Measurements from ENCODE around the gene DNM2. TPM values are rescaled to one million over a fixed set of nuclear protein-coding genes. Genes with fewer than 3 reads are reported as not detected.

Gene DNM2
- total RNA-seq, 1 donor = 102 TPM

- H3K9me3 ChIP-seq (ENCODE audit: low read depth, low read length) = no peaks in the 10 kb centered on the region
- H3K27ac ChIP-seq (ENCODE audit: low read depth, low read length) = peak overlapping the region; percentile 97
- peaks cover 32% of the 10 kb centered on the region for H3K4me1 ChIP-seq (ENCODE audit: insufficient read depth, low read length)
- no peak overlapping the region for H3K4me3 ChIP-seq (ENCODE audit: insufficient read depth, low read length)
- peaks cover 30% of the 10 kb centered on the region for H3K79me2 ChIP-seq (ENCODE audit: insufficient read depth, low read length)
- no peak overlapping the region for H2AFZ ChIP-seq (ENCODE audit: low read length)
- no peak overlapping the region for H3K4me2 ChIP-seq (ENCODE audit: insufficient read depth, low read length)
- no peaks in the 10 kb centered on the region for H3K27me3 ChIP-seq (ENCODE audit: insufficient read depth, low read length)
- peaks cover 53% of the 10 kb centered on the region for H3K36me3 ChIP-seq (ENCODE audit: insufficient read depth, low read length)
- DNase-seq (ENCODE audit: insufficient read length, low spot score, missing footprints) = no peak
- no peak for TF ChIP-seq CTCF (IDR thresholded peaks at IDR 0.05; ENCODE audit: extremely low read depth, low read depth, low read length)
- H4K20me1 ChIP-seq (ENCODE audit: insufficient read depth, low read length) = peaks cover 10% of the 10 kb centered on the region
Observed at GRCh38 chr19:10819124-10820060, 101.5 kb downstream of the DNM2 start.

DNA sequence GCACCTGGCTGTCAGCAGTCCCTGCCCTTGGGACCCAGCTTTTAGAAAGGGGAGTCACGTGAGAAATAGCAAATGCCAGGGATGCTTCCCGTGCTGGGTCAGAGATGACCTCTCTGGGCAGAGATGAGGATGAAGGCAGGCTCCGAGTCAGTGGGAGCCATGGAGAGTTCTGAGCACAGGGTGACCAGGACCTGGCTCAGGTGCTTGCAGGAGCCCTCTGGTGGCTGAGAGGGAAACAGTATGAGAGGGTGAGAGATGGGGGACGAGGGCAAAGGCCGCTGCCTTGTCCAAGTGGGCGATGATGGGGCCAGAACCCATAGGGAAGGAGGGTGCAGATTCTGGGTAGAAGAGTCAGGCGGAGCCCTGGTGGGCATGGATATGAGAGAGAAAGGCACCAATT is 102.3 kb downstream of the DNM2 start:
- Histone ChIP-seq H3K27me3 (ENCODE audit: insufficient read depth, low read length) (no peaks in the 10 kb centered on the region), H3K4me2 (ENCODE audit: insufficient read depth, low read length) (no peak overlapping the region), H3K4me1 (ENCODE audit: insufficient read depth, low read length) (peaks cover 24% of the 10 kb centered on the region), H3K9me3 (ENCODE audit: low read depth, low read length) (no peaks in the 10 kb centered on the region), H4K20me1 (ENCODE audit: insufficient read depth, low read length) (peaks cover 6% of the 10 kb centered on the region), H2AFZ (ENCODE audit: low read length) (no peak overlapping the region), H3K4me3 (ENCODE audit: insufficient read depth, low read length) (no peak overlapping the region), H3K79me2 (ENCODE audit: insufficient read depth, low read length) (peaks cover 22% of the 10 kb centered on the region), H3K36me3 (ENCODE audit: insufficient read depth, low read length) (peaks cover 53% of the 10 kb centered on the region), H3K27ac (ENCODE audit: low read depth, low read length) (peak overlapping the region; percentile 17)
- TF ChIP-seq CTCF (IDR thresholded peaks at IDR 0.05; ENCODE audit: extremely low read depth, low read depth, low read length) = peak; percentile 28
- no peak for DNase-seq (ENCODE audit: insufficient read length, low spot score, missing footprints)

- no peaks in the 10 kb centered on the region for H4K20me1 ChIP-seq (ENCODE audit: insufficient read depth, low read length)
- H3K4me3 ChIP-seq (ENCODE audit: insufficient read depth, low read length) = no peak overlapping the region
- peaks cover 57% of the 10 kb centered on the region for H3K36me3 ChIP-seq (ENCODE audit: insufficient read depth, low read length)
- no peaks in the 10 kb centered on the region for H3K9me3 ChIP-seq (ENCODE audit: low read depth, low read length)
- no peak for DNase-seq (ENCODE audit: insufficient read length, low spot score, missing footprints)
- H3K79me2 ChIP-seq (ENCODE audit: insufficient read depth, low read length) = no peaks in the 10 kb centered on the region
- no peak overlapping the region for H2AFZ ChIP-seq (ENCODE audit: low read length)
- no peak for TF ChIP-seq CTCF (IDR thresholded peaks at IDR 0.05; ENCODE audit: extremely low read depth, low read depth, low read length)
- no peaks in the 10 kb centered on the region for H3K4me1 ChIP-seq (ENCODE audit: insufficient read depth, low read length)
- no peaks in the 10 kb centered on the region for H3K27me3 ChIP-seq (ENCODE audit: insufficient read depth, low read length)
- no peak overlapping the region for H3K4me2 ChIP-seq (ENCODE audit: insufficient read depth, low read length)
- H3K27ac ChIP-seq (ENCODE audit: low read depth, low read length) = no peak overlapping the region
Observed at GRCh38 chr19:10823690-10824089, 105.8 kb downstream of the DNM2 start.

DNA sequence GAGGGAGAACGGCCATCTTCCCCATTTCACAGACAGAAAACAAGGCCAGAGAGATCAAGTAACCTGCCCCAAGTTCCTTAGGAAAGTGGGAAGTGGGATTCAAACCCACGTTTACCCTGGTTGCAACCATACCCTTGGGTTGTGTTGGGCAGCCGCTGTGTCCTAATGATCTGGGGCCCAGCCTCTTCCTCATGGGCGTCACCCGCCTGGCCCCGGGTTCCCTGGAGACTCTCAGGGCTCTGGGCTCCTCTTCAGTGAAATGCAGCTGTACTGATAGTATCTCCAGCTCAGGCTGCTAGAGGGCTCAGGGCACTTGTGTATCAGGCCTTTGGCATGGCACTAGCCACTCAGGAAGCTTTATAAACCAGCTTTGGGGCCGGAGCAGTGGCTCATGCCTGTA is 108.4 kb downstream of the DNM2 start:
- no peak overlapping the region for H3K27ac ChIP-seq (ENCODE audit: low read depth, low read length)
- no peak overlapping the region for H3K4me3 ChIP-seq (ENCODE audit: insufficient read depth, low read length)
- no peaks in the 10 kb centered on the region for H3K9me3 ChIP-seq (ENCODE audit: low read depth, low read length)
- peaks cover 48% of the 10 kb centered on the region for H3K36me3 ChIP-seq (ENCODE audit: insufficient read depth, low read length)
- no peaks in the 10 kb centered on the region for H3K4me1 ChIP-seq (ENCODE audit: insufficient read depth, low read length)
- H3K4me2 ChIP-seq (ENCODE audit: insufficient read depth, low read length) = no peak overlapping the region
- no peak for DNase-seq (ENCODE audit: insufficient read length, low spot score, missing footprints)
- TF ChIP-seq CTCF (IDR thresholded peaks at IDR 0.05; ENCODE audit: extremely low read depth, low read depth, low read length) = no peak
- H4K20me1 ChIP-seq (ENCODE audit: insufficient read depth, low read length) = peaks cover 2% of the 10 kb centered on the region
- no peaks in the 10 kb centered on the region for H3K79me2 ChIP-seq (ENCODE audit: insufficient read depth, low read length)
- H2AFZ ChIP-seq (ENCODE audit: low read length) = no peak overlapping the region
- no peaks in the 10 kb centered on the region for H3K27me3 ChIP-seq (ENCODE audit: insufficient read depth, low read length)

Measured in osteoblast (primary cell).